ENCODE results near the gene ENG.
"Not testable (repeated sequence)": the region's sequence is repeated elsewhere in the genome, so short reads cannot be mapped to it uniquely, and the experiment has no call there.

The ENG gene

GRCh38 chr9:127863191-127863621 is 8.7 kb upstream of the ENG start:
- DNase-seq (ENCODE audit: low read depth) = no peak

- peak; percentile 28 for DNase-seq (ENCODE audit: low read depth)
These were observed 7.9 kb upstream of the ENG start for GRCh38 chr9:127862075-127863011.

GRCh38 chr9:127860779-127861178 is 6.3 kb upstream of the ENG start:
- no peak for DNase-seq (ENCODE audit: low read depth)

- DNase-seq (ENCODE audit: low read depth) = no peak
These were observed 5.8 kb upstream of the ENG start for GRCh38 chr9:127860260-127860659.

- no peak for DNase-seq (ENCODE audit: low read depth)
These were observed 3.6 kb upstream of the ENG start for GRCh38 chr9:127858041-127858512.

- DNase-seq (ENCODE audit: low read depth) = no peak
These were observed 2.8 kb upstream of the ENG start for GRCh38 chr9:127857278-127857677.

- no peak for DNase-seq (ENCODE audit: low read depth)
These were observed 2.3 kb upstream of the ENG start for GRCh38 chr9:127856729-127857116.

GRCh38 chr9:127856094-127856728 is 1.8 kb upstream of the ENG start:
- no peak for DNase-seq (ENCODE audit: low read depth)

- no peak for DNase-seq (ENCODE audit: low read depth)
These were observed 1.1 kb upstream of the ENG start for GRCh38 chr9:127855522-127855921.

- DNase-seq (ENCODE audit: low read depth) = no peak
These were observed 502 bp upstream of the ENG start for GRCh38 chr9:127854960-127855359.

- no peak for DNase-seq (ENCODE audit: low read depth)
These were observed 910 bp downstream of the ENG start for GRCh38 chr9:127853312-127854183.

GRCh38 chr9:127852829-127853228 is 1.6 kb downstream of the ENG start:
- DNase-seq (ENCODE audit: low read depth) = no peak

- no peak for DNase-seq (ENCODE audit: low read depth)
These were observed 4.1 kb downstream of the ENG start for GRCh38 chr9:127850286-127850830.

- DNase-seq (ENCODE audit: low read depth) = no peak
These were observed 5.5 kb downstream of the ENG start for GRCh38 chr9:127848756-127849504.

- DNase-seq (ENCODE audit: low read depth) = no peak
These were observed 6.4 kb downstream of the ENG start for GRCh38 chr9:127847833-127848755.

- DNase-seq (ENCODE audit: low read depth) = no peak
These were observed 7.3 kb downstream of the ENG start for GRCh38 chr9:127847178-127847510.

- DNase-seq (ENCODE audit: low read depth) = no peak
These were observed 7.8 kb downstream of the ENG start for GRCh38 chr9:127846443-127847177.

- not testable (repeated sequence) for DNase-seq (ENCODE audit: low read depth)
These were observed 8.8 kb downstream of the ENG start for GRCh38 chr9:127845619-127846018.

- DNase-seq (ENCODE audit: low read depth) = no peak
These were observed 9.6 kb downstream of the ENG start for GRCh38 chr9:127844821-127845359.
